GM19452 (cell line): ENCODE measurements around the gene ANAPC15.

Experiments used
- ATAC-seq: cut with Tn5 transposase; IDR thresholded peaks from one replicate; pipeline ENCODE4 v1.9.1; 2021; ENCODE audit not compliant: unreplicated experiment

ANAPC15 gene

GRCh38 chr11:72125956-72126355 is 13.5 kb upstream of the ANAPC15 start:
- ATAC-seq = no peak

GRCh38 chr11:72124046-72124445 is 11.6 kb upstream of the ANAPC15 start:
- ATAC-seq = no peak

GRCh38 chr11:72123117-72123653 is 10.7 kb upstream of the ANAPC15 start:
- ATAC-seq = no peak

- ATAC-seq = no peak
Measured at GRCh38 chr11:72122607-72123006, 10.1 kb upstream of the ANAPC15 start.

- no peak for ATAC-seq
Measured at GRCh38 chr11:72120930-72121329, 8.4 kb upstream of the ANAPC15 start.

GRCh38 chr11:72119198-72119597 is 6.7 kb upstream of the ANAPC15 start:
- no peak for ATAC-seq

- ATAC-seq = no peak
Measured at GRCh38 chr11:72116019-72116755, 3.7 kb upstream of the ANAPC15 start.

- no peak for ATAC-seq
Measured at GRCh38 chr11:72114570-72114969, 2.1 kb upstream of the ANAPC15 start.

- no peak for ATAC-seq
Measured at GRCh38 chr11:72112978-72113808, 698 bp upstream of the ANAPC15 start.

- no peak for ATAC-seq
Measured at GRCh38 chr11:72111300-72112142, 974 bp downstream of the ANAPC15 start.

- no peak for ATAC-seq
Measured at GRCh38 chr11:72105888-72106287, 6.6 kb downstream of the ANAPC15 start, which contains the start of gene TOMT. Gene TOMT (plus strand): TSS chr11:72105924. CDS start chr11:72105952, 28 bp downstream.

- ATAC-seq = no peak
Measured at GRCh38 chr11:72103754-72104167, 8.7 kb downstream of the ANAPC15 start.

- peak; percentile 87 for ATAC-seq
Measured at GRCh38 chr11:72102946-72103753, 9.3 kb downstream of the ANAPC15 start, which contains the start of gene LAMTOR1. Gene LAMTOR1 (minus strand): TSS chr11:72103297. CDS start chr11:72103224, 73 bp downstream.

GRCh38 chr11:72102631-72102945 is 9.9 kb downstream of the ANAPC15 start:
- ATAC-seq = peak; percentile 8

GRCh38 chr11:72102162-72102561 is 10.3 kb downstream of the ANAPC15 start:
- ATAC-seq = no peak

GRCh38 chr11:72100462-72100861 is 12.0 kb downstream of the ANAPC15 start:
- ATAC-seq = no peak

GRCh38 chr11:72100009-72100408 is 12.5 kb downstream of the ANAPC15 start:
- ATAC-seq = no peak

GRCh38 chr11:72098741-72099140 is 13.8 kb downstream of the ANAPC15 start:
- ATAC-seq = no peak

GRCh38 chr11:72091292-72091691 is 21.2 kb downstream of the ANAPC15 start:
- ATAC-seq = no peak
